HepG2 (cell line): ENCODE results near the gene ACOT6. TPM values are rescaled to one million over a fixed set of nuclear protein-coding genes. Genes with fewer than 3 reads are reported as not detected.

ENCODE experiments used
- CAMTA2 ChIP-seq: sonication (generic); formaldehyde crosslinking; IDR thresholded peaks from 2 replicates; pipeline ENCODE4 v1.4.0; 2020; ENCODE audit warnings: mild to moderate bottlenecking, missing genetic modification reagents, borderline replicate concordance
- ELF4 ChIP-seq: sonication (generic); formaldehyde crosslinking; IDR thresholded peaks from 2 replicates; pipeline ENCODE4 v1.5.0; 2020; ENCODE audit warnings: missing genetic modification reagents, mild to moderate bottlenecking, moderate library complexity, borderline replicate concordance
- FOXP1 ChIP-seq, 2 experiments: fragments of 450-650 bp in 1 of 2; IDR thresholded peaks; 2 replicates each; pipeline ENCODE4 v1.6.1; 2017 to 2018; ENCODE audit warnings: antibody characterized with exemption in 1 of 2
- LCORL ChIP-seq, 2 experiments: fragments of 450-650 bp in 1 of 2; sonication (generic) in 1 of 2; formaldehyde crosslinking in 1 of 2; IDR thresholded peaks; 2 replicates each; pipeline versions ENCODE4 v1.5.0 to v1.6.1; 2017 to 2020; ENCODE audit warnings: antibody characterized with exemption in 1 of 2, missing genetic modification reagents in 1 of 2
- NFE2 ChIP-seq: sonication (generic); formaldehyde crosslinking; IDR thresholded peaks from 2 replicates; pipeline ENCODE4 v1.4.0; 2020; ENCODE audit warnings: missing genetic modification reagents
- PCBP1 ChIP-seq: fragments of 200-400 bp; formaldehyde crosslinking; IDR thresholded peaks from 2 replicates; pipeline ENCODE4 v1.6.1; 2017; ENCODE audit warnings: mild to moderate bottlenecking, low read depth, low read length, borderline replicate concordance
- SRSF9 ChIP-seq: fragments of 200-400 bp; formaldehyde crosslinking; IDR thresholded peaks from 2 replicates; pipeline ENCODE4 v1.6.1; 2018; ENCODE audit warnings: borderline replicate concordance, mild to moderate bottlenecking, low read depth, low read length; ENCODE audit not compliant: insufficient read depth, poor library complexity, severe bottlenecking
- UBTF ChIP-seq: sonication (generic); formaldehyde crosslinking; IDR thresholded peaks from 2 replicates; pipeline ENCODE4 v1.4.0; 2020; ENCODE audit warnings: mild to moderate bottlenecking, missing genetic modification reagents
- ZNF337 ChIP-seq: sonication (generic); formaldehyde crosslinking; IDR thresholded peaks from 2 replicates; pipeline ENCODE4 v1.5.1; 2020; ENCODE audit warnings: missing genetic modification reagents, low read depth, mild to moderate bottlenecking, borderline replicate concordance
- ZNF530 ChIP-seq: sonication (generic); formaldehyde crosslinking; IDR thresholded peaks from 2 replicates; pipeline ENCODE4 v1.5.0; 2020; ENCODE audit warnings: low read depth, mild to moderate bottlenecking, missing genetic modification reagents
- ZNF652 ChIP-seq: IDR thresholded peaks from 2 replicates; pipeline ENCODE4 v1.6.1; 2016; ENCODE audit warnings: low read depth, borderline replicate concordance
- ZNF776 ChIP-seq: sonication (generic); formaldehyde crosslinking; IDR thresholded peaks from 2 replicates; pipeline ENCODE4 v1.4.0; 2020; ENCODE audit warnings: mild to moderate bottlenecking, missing genetic modification reagents
- polyA plus RNA-seq, 8 experiments: library from polyadenylated mRNA; depleted of rRNA in 3 of 8; stranded (reverse) in 7 of 8; unstranded in 1 of 8; fragments of >200 nt; fragmentation: Illumina TruSeq in 4 of 8; extraction: Trizol in 4 of 8; gene quantifications; 2 replicates each; pipeline versions ENCODE4 v1.2.1 to v1.2.3, GENCODE V29; 2011 to 2016; ENCODE audit warnings: low read depth in 4 of 8, missing spikeins in 1 of 8, mixed read lengths in 1 of 8; ENCODE audit not compliant: insufficient read depth in 1 of 8
- total RNA-seq, 5 experiments: library from RNA; depleted of rRNA; stranded (reverse); fragments of >200 nt; fragmentation: Illumina TruSeq; extraction: Trizol; gene quantifications; 2 replicates each; pipeline ENCODE4 v1.2.3, GENCODE V29; 2016; ENCODE audit warnings: low read depth in 1 of 5
- TF ChIP-seq, protein P1 (sequence below): IDR thresholded peaks from 2 replicates; pipeline ENCODE4 v1.6.1; 2012; ENCODE audit warnings: inconsistent platforms
- TF ChIP-seq, protein P2 (sequence below): sonication (generic); formaldehyde crosslinking; conservative IDR thresholded peaks from 2 replicates; pipeline ENCODE4 v1.4.0; 2020; ENCODE audit warnings: mild to moderate bottlenecking, missing genetic modification reagents, moderate library complexity
- TF ChIP-seq, protein P3 (sequence below): sonication (generic); formaldehyde crosslinking; IDR thresholded peaks from 2 replicates; pipeline ENCODE4 v1.4.0; 2020; ENCODE audit warnings: missing genetic modification reagents, borderline replicate concordance

Gene ACOT6
- total and polyA plus RNA-seq, 2 of the 13 experiments (the other 11 are each of a cell fraction or from before 2014, with no cell fraction given): 0.15 to 0.27 TPM

DNA sequence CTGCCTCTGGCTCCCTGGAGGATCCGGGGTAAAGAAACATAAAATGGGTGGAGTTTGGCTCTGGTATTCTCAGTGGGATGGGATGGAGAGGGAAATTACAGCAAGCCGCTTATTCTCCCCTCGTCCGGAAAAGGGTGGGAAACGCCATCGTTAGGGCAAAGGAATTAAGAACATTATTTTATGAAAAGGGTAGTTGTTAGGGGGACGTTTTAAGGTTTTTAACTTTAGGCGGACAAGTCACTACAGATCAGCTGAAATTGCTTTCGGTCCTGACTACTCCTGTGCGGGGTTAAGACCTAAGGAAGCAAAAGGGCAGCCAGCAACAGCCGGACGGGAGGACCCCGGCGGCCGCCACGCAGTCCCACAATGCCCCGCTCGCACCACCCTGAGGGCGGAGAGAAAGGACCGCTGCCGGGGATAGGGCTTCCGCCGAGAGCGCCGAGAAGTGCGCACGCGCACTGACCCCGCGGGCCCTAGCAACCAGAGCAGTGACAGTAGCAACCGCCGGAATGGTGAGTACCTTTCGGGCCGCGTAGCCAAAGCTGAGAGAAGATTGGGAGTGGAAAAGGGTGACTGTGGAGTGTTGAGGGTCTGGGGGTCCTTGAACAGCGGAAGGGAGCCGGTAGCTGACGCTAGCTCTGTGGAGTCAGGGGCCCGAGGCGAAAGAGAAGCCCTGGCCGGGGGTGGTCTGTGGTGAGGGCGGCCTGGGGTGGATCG is 32.4 kb downstream of the ACOT6 start, which contains the start of gene DNAL1 (continued):
- TF ChIP-seq, protein P1, sequence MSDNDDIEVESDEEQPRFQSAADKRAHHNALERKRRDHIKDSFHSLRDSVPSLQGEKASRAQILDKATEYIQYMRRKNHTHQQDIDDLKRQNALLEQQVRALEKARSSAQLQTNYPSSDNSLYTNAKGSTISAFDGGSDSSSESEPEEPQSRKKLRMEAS: peak; percentile 45; the same call in 1 of the 2 replicates
- TF ChIP-seq ZNF776 (CRISPR knock-in tag) (no peak), ZNF530 (CRISPR knock-in tag) (no peak), FOXP1 (IDR thresholded peaks at IDR 0.05) (no peak), FOXP1 (CRISPR knock-in tag; IDR thresholded peaks at IDR 0.05) (no peak), SRSF9 (no peak), ZNF337 (0 out of 2 replicates have a peak, but pooled peaks have one; percentile 46), PCBP1 (no peak), CAMTA2 (CRISPR knock-in tag) (no peak), LCORL (IDR thresholded peaks at IDR 0.05) (no peak), LCORL (CRISPR knock-in tag; IDR thresholded peaks at IDR 0.05) (peak; percentile 45; the same call in 1 of the 2 replicates), ELF4 (CRISPR knock-in tag) (no peak), UBTF (peak; percentile 40; the same call in 1 of the 2 replicates), ZNF652 (CRISPR knock-in tag) (no peak), NFE2 (CRISPR knock-in tag) (no peak)
- TF ChIP-seq, protein P2, sequence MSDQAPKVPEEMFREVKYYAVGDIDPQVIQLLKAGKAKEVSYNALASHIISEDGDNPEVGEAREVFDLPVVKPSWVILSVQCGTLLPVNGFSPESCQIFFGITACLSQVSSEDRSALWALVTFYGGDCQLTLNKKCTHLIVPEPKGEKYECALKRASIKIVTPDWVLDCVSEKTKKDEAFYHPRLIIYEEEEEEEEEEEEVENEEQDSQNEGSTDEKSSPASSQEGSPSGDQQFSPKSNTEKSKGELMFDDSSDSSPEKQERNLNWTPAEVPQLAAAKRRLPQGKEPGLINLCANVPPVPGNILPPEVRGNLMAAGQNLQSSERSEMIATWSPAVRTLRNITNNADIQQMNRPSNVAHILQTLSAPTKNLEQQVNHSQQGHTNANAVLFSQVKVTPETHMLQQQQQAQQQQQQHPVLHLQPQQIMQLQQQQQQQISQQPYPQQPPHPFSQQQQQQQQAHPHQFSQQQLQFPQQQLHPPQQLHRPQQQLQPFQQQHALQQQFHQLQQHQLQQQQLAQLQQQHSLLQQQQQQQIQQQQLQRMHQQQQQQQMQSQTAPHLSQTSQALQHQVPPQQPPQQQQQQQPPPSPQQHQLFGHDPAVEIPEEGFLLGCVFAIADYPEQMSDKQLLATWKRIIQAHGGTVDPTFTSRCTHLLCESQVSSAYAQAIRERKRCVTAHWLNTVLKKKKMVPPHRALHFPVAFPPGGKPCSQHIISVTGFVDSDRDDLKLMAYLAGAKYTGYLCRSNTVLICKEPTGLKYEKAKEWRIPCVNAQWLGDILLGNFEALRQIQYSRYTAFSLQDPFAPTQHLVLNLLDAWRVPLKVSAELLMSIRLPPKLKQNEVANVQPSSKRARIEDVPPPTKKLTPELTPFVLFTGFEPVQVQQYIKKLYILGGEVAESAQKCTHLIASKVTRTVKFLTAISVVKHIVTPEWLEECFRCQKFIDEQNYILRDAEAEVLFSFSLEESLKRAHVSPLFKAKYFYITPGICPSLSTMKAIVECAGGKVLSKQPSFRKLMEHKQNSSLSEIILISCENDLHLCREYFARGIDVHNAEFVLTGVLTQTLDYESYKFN (CRISPR knock-in tag): no peak; the same call in 1 of the 2 replicates
- TF ChIP-seq, protein P3, sequence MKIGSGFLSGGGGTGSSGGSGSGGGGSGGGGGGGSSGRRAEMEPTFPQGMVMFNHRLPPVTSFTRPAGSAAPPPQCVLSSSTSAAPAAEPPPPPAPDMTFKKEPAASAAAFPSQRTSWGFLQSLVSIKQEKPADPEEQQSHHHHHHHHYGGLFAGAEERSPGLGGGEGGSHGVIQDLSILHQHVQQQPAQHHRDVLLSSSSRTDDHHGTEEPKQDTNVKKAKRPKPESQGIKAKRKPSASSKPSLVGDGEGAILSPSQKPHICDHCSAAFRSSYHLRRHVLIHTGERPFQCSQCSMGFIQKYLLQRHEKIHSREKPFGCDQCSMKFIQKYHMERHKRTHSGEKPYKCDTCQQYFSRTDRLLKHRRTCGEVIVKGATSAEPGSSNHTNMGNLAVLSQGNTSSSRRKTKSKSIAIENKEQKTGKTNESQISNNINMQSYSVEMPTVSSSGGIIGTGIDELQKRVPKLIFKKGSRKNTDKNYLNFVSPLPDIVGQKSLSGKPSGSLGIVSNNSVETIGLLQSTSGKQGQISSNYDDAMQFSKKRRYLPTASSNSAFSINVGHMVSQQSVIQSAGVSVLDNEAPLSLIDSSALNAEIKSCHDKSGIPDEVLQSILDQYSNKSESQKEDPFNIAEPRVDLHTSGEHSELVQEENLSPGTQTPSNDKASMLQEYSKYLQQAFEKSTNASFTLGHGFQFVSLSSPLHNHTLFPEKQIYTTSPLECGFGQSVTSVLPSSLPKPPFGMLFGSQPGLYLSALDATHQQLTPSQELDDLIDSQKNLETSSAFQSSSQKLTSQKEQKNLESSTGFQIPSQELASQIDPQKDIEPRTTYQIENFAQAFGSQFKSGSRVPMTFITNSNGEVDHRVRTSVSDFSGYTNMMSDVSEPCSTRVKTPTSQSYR (CRISPR knock-in tag): no peak
